GM18951 (cell line): ENCODE results near the gene CMIP.

Source experiments
- POLR2A ChIP-seq: IDR thresholded peaks from 4 replicates; pipeline ENCODE4 v1.6.1; 2011; ENCODE audit warnings: mild to moderate bottlenecking; ENCODE audit not compliant: insufficient read length, insufficient read depth; ENCODE audit errors: extremely low read depth
- in situ Hi-C: fragments of 300-500 bp; cut with MboI; formaldehyde crosslinking; loops from one replicate; pipeline ENCODE4 v1.12.0; 2022; ENCODE audit warnings: low sequenced_read_pairs, mixed read lengths, inconsistent platforms; ENCODE audit not compliant: unreplicated experiment

Gene CMIP

DNA sequence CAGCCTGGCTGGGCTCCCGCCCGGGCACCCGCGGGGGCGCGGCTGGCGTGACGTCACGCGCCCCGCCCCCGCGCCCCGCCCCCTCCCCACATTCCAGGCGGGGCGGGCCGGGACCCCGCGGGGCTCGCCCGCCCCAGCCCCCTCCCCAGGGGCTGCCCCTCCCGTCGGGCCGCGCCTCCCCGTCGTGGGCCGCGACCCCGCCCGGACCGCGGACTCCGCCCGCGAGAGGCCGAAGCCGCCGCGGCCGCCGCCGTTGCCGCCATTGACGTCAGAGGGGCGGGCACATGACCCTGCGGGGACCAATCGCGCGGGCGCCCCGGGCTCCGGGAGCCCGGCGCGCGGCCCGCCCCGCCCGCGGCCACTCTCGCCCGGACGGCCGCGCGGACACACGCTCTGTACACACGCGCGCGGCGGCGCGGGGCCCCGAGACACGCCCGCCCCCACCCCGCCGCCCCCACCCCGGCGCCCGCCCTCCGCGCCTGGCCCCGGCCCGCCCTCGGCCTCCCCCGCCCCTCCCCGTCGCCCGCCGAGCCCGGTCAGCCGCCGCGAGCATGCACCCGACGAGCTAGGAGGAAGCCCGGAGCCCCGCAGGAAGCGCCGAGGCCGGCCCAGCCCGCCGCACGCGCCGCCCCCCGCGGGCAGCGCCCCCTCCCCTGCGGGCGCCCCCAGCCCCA is at the start of gene CMIP:
TSS of gene CMIP (plus strand) at position 361 of the 674 bp plus-strand sequence.
- in situ Hi-C loops = no loop called here
- TF ChIP-seq POLR2A = peak; percentile 62

DNA sequence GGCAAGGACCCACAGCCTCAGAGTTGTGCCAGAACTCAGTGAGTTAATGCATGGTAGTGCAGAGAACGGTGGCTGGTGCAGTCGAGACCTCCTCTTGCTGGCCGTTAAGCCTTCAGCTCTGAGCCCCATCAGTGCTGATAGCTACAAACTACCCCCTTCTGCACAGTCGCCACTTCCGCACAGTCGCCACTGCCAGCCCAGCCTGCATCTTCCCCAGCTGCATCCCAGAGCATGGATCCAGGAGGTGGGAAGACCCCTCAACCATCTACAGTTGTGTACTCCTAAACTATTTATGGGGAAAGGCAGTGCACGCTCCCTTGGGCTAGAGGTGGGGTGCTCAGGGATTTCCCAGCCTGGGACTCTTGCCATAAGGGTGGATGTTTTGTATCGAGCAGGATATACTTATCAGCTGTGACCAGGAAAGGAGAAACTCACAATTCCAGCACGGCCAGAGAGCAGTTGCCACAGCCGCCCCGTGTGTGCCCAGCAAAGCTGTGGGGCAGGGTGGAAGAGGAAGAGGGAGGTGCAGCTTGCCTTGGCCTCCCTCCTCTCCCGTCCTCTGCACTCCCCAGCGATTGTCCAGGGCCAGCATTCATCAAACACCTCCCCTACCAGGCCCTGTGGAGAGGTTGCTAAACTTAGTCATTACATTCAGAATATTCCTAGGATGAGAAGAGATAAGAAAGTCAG is 49.5 kb upstream of the CMIP start:
- no peak for TF ChIP-seq POLR2A
- in situ Hi-C loops = no loop called here

DNA sequence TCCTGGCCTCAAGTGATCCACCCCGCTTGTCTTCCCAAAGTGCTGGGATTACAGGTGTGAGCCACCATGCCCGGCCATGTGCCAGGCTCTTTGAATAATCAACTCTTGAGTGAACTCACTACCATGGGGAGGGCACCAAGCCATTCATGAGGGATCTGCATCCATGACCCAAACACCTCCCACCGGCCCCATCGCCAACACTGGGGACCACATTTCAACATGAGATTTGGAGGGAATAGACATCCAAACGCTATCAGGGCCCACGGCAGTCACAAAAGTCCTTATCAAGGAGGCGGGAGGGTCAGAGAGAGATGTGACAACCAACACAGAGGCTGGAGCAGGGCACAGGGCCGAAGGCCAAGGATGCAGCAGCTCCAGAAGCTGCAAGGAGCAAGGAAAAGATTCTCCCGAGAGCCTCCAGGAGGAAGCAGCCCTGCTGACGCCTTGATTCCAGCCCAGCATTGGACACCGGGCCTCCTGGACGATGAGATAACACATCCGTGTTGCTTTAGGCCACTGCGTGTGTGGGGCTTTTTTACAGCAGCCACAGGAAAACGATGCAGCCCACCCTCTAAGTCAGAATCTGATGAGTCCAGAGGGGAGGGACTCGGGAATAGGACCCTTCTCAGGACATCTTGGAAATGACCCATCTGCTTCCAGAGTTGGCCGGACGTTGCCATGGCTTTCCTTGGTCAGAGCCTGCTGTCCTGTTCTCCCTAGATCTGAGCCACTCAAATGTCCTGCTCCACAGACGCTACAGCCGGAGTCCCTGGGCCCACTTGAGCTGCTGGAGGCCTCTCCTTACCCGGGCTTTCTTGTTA is 47.3 kb upstream of the CMIP start:
- TF ChIP-seq POLR2A = no peak
- in situ Hi-C loops = no loop called here

DNA sequence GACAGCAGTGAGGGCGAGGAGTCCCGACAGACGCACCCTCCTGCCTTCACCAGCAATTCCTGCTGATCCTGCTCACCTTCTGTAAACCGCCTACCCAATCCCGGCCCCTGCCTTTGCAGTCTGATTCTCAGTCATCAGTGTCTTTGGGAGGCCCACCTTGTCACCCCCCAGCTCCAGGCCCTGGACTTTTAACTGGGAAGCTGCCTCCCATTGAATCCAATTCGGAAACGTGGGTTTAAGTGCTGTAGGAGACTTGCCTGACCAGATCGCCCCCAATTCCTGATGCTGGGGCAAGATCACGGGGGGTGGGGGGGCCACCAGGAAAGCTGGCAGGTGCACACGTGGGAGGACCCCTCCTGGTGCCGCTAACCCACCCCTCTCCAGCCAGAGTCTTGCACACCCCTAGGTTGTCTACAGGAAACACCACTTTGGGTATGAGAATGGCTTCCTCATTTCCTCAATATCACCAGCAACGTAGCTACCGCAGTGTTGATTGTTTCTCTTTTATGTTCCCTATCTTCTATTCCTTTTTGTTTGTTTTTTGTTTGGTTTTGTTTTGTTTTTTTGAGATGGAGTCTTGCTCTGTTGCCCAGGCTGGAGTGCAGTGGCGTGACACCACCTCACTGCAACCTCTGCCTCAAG is 46.6 kb upstream of the CMIP start:
- no peak for TF ChIP-seq POLR2A
- in situ Hi-C loops = no loop called here

DNA sequence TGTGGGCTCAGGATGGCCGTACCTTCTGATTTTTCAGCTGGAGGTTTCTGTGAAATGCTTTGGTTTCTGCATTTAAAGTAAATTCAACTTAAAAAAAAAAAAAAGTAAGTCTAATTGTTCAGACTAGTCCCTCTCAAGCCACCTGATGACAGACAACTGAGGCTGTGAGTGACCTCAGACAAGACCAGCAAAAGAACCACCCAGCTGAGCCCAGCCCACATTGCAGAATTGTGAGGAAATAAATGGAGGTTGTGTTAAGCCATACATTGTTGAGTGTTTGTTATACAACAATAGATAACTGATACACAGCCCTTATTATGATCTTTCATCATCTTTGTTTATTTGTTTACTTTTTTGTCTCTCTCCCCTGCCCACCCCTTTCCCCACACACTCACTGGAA is 44.7 kb upstream of the CMIP start:
- in situ Hi-C loops = loop anchor here (10.0 kb wide), 2 partner anchors 215 to 325 kb away; no protein-coding TSS in a partner anchor
- no peak for TF ChIP-seq POLR2A

DNA sequence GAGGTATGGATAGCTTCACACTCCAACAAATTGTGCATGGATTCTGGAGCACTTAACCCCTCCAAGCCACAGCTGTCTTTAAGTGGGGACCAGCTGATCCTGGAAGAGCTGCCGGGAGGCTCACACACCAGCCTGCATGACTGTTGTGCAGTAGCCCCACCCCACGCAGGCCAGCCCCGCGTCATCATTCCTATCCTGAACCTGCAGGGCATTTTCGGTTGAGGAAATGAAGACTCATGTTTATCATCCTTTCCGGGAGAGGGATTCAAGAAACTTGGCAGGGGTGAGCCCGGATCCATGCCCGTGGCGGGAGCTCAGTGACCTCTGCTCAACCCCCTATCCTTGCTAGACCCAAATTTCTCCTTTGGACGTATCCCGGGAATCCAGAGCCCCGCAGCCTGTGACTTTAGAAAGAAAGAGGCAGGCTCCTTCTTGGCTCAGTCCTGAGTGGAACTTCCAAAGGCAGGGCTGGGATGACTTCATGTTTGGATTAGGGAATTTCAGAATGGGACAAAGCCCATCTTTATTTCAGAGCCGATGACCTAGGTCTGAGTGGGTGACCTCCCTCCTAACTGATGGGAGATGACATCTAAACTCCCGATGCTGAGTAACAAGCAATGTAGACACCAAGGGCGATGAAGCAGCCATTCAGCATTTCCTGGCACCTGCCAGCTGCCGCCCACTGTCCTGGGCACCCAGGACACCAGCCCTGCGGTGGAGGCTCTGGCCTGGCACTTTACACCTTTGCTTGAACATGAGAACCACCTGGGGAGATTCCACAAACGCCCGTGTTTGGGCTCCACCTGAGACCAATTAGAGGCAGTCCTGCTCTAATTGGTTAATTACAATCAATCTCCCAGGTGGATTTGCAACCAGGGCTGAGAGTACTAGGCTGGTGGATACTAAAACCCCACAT is 43.3 kb upstream of the CMIP start:
- in situ Hi-C loops = loop anchor here (10.0 kb wide), 2 partner anchors 214 to 324 kb away; no protein-coding TSS in a partner anchor
- TF ChIP-seq POLR2A = no peak

DNA sequence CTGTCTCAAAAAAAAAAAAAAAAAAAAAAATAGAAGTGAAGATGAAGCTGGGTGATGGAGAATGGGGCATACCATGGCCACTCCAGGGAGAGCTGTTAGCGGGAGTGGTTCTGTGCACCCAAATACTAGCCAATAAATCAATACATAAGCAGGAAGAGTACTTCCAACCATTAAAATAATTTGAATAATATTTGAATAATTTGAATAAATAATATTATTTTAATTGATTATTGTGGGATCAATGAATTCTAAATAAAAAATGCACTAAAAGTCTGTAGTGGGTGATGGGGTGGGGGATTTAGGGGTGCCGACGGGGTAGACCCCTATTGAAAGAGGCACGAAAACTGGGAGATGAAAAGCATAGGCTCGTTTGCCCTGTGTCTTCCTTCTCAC is 41.4 kb upstream of the CMIP start:
- no peak for TF ChIP-seq POLR2A
- in situ Hi-C loops = loop anchor here (10.0 kb wide), 2 partner anchors 212 to 322 kb away; no protein-coding TSS in a partner anchor

DNA sequence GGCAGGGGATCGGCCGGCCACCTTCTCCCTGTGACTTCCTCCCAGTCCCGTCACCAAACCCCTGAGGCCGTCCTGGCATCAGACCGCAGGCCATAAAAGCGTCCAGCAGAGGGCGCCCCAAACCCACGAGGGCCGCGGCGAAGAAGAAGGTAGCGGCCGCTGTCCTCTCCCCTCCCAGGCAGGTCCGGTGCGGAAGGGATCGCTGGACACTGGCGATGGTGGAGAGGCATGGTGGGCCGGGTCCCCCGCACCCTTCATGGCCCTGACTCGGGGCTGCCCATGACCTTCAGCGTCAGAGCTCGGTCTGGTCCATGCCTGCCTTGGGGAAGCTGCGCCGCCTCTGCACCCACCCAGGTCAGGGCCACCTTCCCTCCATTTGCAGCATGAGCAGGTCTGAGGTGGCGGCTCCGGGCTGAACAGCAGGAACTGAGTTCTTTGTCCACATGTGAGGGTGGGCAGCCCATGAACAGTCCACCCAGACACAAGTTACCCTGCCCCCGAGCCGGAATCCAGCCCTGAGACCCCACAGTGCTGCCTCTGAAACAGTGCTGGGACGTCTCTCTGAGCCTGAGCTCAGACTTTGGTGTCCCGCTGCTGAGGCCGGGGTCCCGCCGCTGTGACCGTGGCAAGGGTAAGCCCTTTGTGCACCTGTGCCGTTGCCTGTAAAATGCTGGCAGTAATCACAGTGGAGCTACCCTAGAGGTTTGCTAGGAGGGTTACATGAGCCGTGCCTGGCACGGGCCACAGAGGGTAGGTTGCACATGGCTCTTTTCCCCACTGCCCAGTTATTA is 40.8 kb upstream of the CMIP start:
- in situ Hi-C loops = loop anchor here (10.0 kb wide), 2 partner anchors 211 to 321 kb away; no protein-coding TSS in a partner anchor
- no peak for TF ChIP-seq POLR2A

DNA sequence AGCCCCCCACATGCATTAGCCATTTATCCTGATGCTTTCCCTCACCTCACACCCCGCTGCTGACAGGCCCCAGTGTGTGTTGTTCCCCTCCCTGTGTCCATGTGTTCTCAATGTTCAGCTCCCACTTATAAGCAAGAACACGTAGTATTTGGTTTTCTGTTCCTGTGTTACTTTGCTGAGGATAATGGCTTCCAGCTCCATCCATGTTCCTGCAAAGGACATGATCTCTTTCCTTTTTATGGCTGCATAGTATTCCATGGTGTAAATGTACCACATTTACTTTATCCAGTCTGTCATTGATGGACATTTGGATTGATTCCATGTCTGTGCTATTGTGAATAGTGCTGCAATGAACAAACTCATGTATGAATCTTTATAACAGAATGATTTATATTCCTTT is 39.6 kb upstream of the CMIP start:
- in situ Hi-C loops = loop anchor here (10.0 kb wide), 2 partner anchors 210 to 320 kb away; no protein-coding TSS in a partner anchor

DNA sequence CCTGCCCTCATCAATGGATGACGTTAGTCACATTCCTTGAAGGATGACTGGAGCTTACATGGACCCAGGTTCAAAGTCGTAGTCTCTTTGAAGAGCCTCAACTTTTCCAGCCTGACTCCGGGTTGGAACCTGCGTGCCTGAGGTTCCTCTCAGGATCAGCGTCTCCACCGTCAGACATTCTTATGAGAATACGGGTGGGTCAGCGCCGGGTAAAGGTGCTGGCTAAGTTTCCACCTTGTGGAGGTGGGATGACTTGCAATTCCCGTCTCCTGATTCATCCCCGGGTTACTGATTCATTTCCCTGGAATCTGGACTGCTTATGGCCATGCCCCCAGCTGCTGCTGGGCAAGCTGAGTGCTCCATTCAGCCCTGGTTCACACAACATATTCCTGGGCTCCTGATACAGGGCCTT is 38.9 kb upstream of the CMIP start:
- in situ Hi-C loops = loop anchor here (10.0 kb wide), 2 partner anchors 209 to 319 kb away; no protein-coding TSS in a partner anchor
- no peak for TF ChIP-seq POLR2A

DNA sequence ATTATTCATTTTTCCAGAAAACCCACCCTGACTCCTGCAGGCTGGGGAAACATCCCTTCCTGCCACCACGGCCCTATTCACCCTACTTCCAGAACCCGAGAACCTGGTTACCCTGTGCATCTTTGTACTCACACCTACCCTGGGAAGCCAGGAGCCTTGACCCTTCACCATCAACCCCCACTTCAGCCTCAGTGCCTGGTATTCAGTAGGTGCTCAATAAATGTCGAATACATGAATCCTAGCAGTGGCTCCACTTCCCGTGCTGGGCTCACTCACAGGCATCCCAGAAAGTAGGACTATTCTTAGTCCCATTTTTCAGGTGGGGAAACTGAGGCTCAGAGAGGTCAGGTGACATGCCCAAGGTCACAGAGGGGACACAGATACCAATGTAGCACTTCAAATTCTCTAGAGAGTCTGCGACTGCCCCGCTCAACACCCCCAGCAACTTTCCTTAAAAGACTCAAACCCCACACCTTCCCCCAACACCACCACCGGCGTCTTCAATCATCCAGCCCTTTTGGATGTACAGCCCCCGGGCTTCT is 36.1 kb upstream of the CMIP start:
- in situ Hi-C loops = loop anchor here (10.0 kb wide), 2 partner anchors 206 to 316 kb away; no protein-coding TSS in a partner anchor
- no peak for TF ChIP-seq POLR2A
